A549 (cell line): ENCODE measurements around the gene CEP76. TPM values are rescaled to one million over a fixed set of nuclear protein-coding genes. Genes with fewer than 3 reads are reported as not detected.

ENCODE experiments used
- ATAC-seq, 2 experiments: fragments of 200-7000 bp in 1 of 2; fragments of >200 bp in 1 of 2; cut with Nextera tagmentation in 1 of 2; cut with Tn5 transposase in 1 of 2; 3 replicates each; pipeline versions ENCODE4 v1.8.0 to v1.9.1; 2018 to 2020; ENCODE audit warnings: mild to moderate bottlenecking in 1 of 2, moderate library complexity in 1 of 2
- CTCF ChIA-PET: fragments of 300-600 bp; sonication (Branson Sonifier 250); formaldehyde crosslinking; extraction: SDS; loops from one replicate; lab custom pipeline; 2021; ENCODE audit warnings: antibody characterized with exemption, inconsistent platforms; lab: Yijun Ruan, JAX
- POLR2A ChIA-PET: fragments of 350-600 bp; formaldehyde crosslinking; extraction: SDS; loops from one replicate; lab custom pipeline; 2021; ENCODE audit warnings: antibody characterized with exemption, inconsistent platforms; lab: Yijun Ruan, JAX
- DNase-seq, 2 experiments: peaks; one replicate each; pipeline versions ENCODE4 v3.0.0 to v3.0.0-alpha.2; 2011 to 2016; ENCODE audit warnings: low read depth in 1 of 2, low spot score in 1 of 2
- FAIRE-seq: peaks from 2 replicates; lab custom pipeline; 2011; peaks lifted over from hg19 to GRCh38; lab: Jason Lieb, UNC
- H3K27ac ChIP-seq, 2 experiments: fragments of >200 bp; sonication (Bioruptor Twin); formaldehyde crosslinking; 3 replicates each; pipeline ENCODE4 v1.5.1; 2016 to 2017
- H3K4me1 ChIP-seq: fragments of >200 bp; sonication (Bioruptor Twin); formaldehyde crosslinking; 3 replicates; pipeline ENCODE4 v1.6.1; 2016
- H3K4me2 ChIP-seq: fragments of >200 bp; sonication (Bioruptor Twin); formaldehyde crosslinking; 3 replicates; pipeline ENCODE4 v1.6.1; 2016
- H3K4me3 ChIP-seq: fragments of >200 bp; sonication (Bioruptor Twin); formaldehyde crosslinking; 3 replicates; pipeline ENCODE4 v1.5.1; 2016
- H3K9me3 ChIP-seq: fragments of >200 bp; sonication (Bioruptor Twin); formaldehyde crosslinking; 3 replicates; pipeline ENCODE4 v1.6.1; 2016
- CEBPB ChIP-seq, 2 experiments: fragments of >200 bp in 1 of 2; sonication (Bioruptor Twin) in 1 of 2; formaldehyde crosslinking in 1 of 2; IDR thresholded peaks; 2 replicates each; pipeline ENCODE4 v1.6.1; 2012 to 2016
- ELK1 ChIP-seq: fragments of 150-350 bp; IDR thresholded peaks from 2 replicates; pipeline ENCODE4 v1.6.1; 2014; ENCODE audit warnings: low read depth, mild to moderate bottlenecking, low read length
- EP300 ChIP-seq, 2 experiments: fragments of >200 bp; sonication (Bioruptor Twin); formaldehyde crosslinking; IDR thresholded peaks; 2 replicates in 1 of 2; 3 replicates in 1 of 2; pipeline ENCODE4 v1.6.1; 2016 to 2017
- FOSB ChIP-seq: fragments of 250-450 bp; sonication (Bioruptor Pico); IDR thresholded peaks from 2 replicates; pipeline ENCODE4 v1.5.0; 2020; ENCODE audit warnings: mild to moderate bottlenecking, moderate library complexity
- FOXS1 ChIP-seq: fragments of 250-450 bp; sonication (Bioruptor Pico); IDR thresholded peaks from 2 replicates; pipeline ENCODE4 v1.5.0; 2020; ENCODE audit warnings: mild to moderate bottlenecking, moderate library complexity
- HOXB5 ChIP-seq: fragments of 250-450 bp; sonication (Bioruptor Pico); IDR thresholded peaks from 2 replicates; pipeline ENCODE4 v1.5.0; 2020; ENCODE audit warnings: mild to moderate bottlenecking, moderate library complexity
- JUN ChIP-seq, 2 experiments: fragments of >200 bp; sonication (Bioruptor Twin); formaldehyde crosslinking; IDR thresholded peaks; 2 replicates in 1 of 2; 3 replicates in 1 of 2; pipeline ENCODE4 v1.6.1; 2016 to 2017
- JUNB ChIP-seq: fragments of >200 bp; sonication (Bioruptor Twin); formaldehyde crosslinking; IDR thresholded peaks from 2 replicates; pipeline ENCODE4 v1.6.1; 2016
- KDM1A ChIP-seq: fragments of 200-600 bp; sonication (generic); IDR thresholded peaks from 2 replicates; pipeline ENCODE4 v1.6.1; 2016; ENCODE audit warnings: low read depth, mild to moderate bottlenecking
- MAX ChIP-seq: IDR thresholded peaks from 2 replicates; pipeline ENCODE4 v1.6.1; 2012
- MYC ChIP-seq: IDR thresholded peaks from 2 replicates; pipeline ENCODE4 v1.6.1; 2012; ENCODE audit warnings: mild to moderate bottlenecking, inconsistent platforms, low read length, improper control_type of control experiment, borderline replicate concordance
- RAD21 ChIP-seq, 2 experiments: fragments of >200 bp in 1 of 2; sonication (Bioruptor Twin) in 1 of 2; formaldehyde crosslinking in 1 of 2; IDR thresholded peaks in 1 of 2; conservative IDR thresholded peaks in 1 of 2; 2 replicates in 1 of 2; 3 replicates in 1 of 2; pipeline ENCODE4 v1.6.1; 2012 to 2018; ENCODE audit warnings: inconsistent platforms in 1 of 2
- RNF2 ChIP-seq: fragments of 200-600 bp; sonication (generic); IDR thresholded peaks from 2 replicates; pipeline ENCODE4 v1.6.1; 2016; ENCODE audit warnings: low read depth, mild to moderate bottlenecking, antibody characterized with exemption, moderate library complexity, borderline replicate concordance
- SREBF2 ChIP-seq: fragments of 450-650 bp; IDR thresholded peaks from 2 replicates; pipeline ENCODE4 v1.6.1; 2014; ENCODE audit warnings: mild to moderate bottlenecking, moderate library complexity
- ZFP36 ChIP-seq: fragments of 450-650 bp; IDR thresholded peaks from 2 replicates; pipeline ENCODE4 v1.6.1; 2014; ENCODE audit warnings: borderline replicate concordance; ENCODE audit not compliant: partially characterized antibody
- ZSCAN20 ChIP-seq: fragments of 250-450 bp; sonication (Bioruptor Pico); IDR thresholded peaks from 2 replicates; pipeline ENCODE4 v1.8.0; 2022; ENCODE audit warnings: mild to moderate bottlenecking, moderate library complexity
- WGBS: methylation state at CpG from one replicate; pipeline ENCODE4 v1.1.6; 2017; ENCODE audit errors: missing lambda C conversion rate; 5-methylcytosine and 5-hydroxymethylcytosine counted together
- polyA plus RNA-seq, 4 experiments: library from polyadenylated mRNA; depleted of rRNA in 3 of 4; stranded (reverse); fragments of >200 nt; fragmentation: RNase III in 1 of 4; extraction: RNeasy Plus Mini Kit Qiagen cat#74134 plus additional on column Dnase treatment in 1 of 4; gene quantifications; 2 replicates in 3 of 4; 3 replicates in 1 of 4; pipeline ENCODE4 v1.2.3, GENCODE V29; 2011 to 2017
- TF ChIP-seq, protein P1 (sequence below): fragments of 250-450 bp; sonication (Bioruptor Pico); IDR thresholded peaks from 2 replicates; pipeline ENCODE4 v1.5.0; 2021; ENCODE audit warnings: mild to moderate bottlenecking, moderate library complexity, borderline replicate concordance
- TF ChIP-seq, protein P2 (sequence below): fragments of >200 bp; sonication (Bioruptor Twin); formaldehyde crosslinking; IDR thresholded peaks from 3 replicates; pipeline ENCODE4 v1.5.1; 2016

Gene CEP76
- polyA plus RNA-seq, 2 of the 4 experiments (the other 2 are of a cell fraction): 7.8 to 13.1 TPM

GRCh38 chr18:12722731-12723130 lies 20.2 kb upstream of the CEP76 start:
- Histone ChIP-seq H3K27ac (no peak overlapping the region), H3K4me1 (no peaks in the 10 kb centered on the region), H3K4me2 (no peak overlapping the region), H3K4me3 (no peak overlapping the region), H3K9me3 (no peaks in the 10 kb centered on the region)
- TF ChIP-seq SREBF2: no peak
- TF ChIP-seq RNF2: no peak
- no peak for TF ChIP-seq ELK1
- TF ChIP-seq EP300 (IDR thresholded peaks at IDR 0.05): no peak
- TF ChIP-seq ZSCAN20 (CRISPR knock-in tag): no peak
- FAIRE-seq: no peak
- ATAC-seq: no peak
- DNase-seq: no peak
- WGBS: 83% methylated on average over 7 of the region's 7 CpGs
- CTCF ChIA-PET: interaction anchor here (0.6 to 12.1 kb wide), 9 partner anchors 10 to 372 kb away, joined by 3 to 159 read pairs (median 3); no protein-coding TSS in a partner anchor
- POLR2A ChIA-PET: no interaction called here

GRCh38 chr18:12721495-12722275 lies 19.2 kb upstream of the CEP76 start:
- CTCF ChIA-PET: interaction anchor here (1.3 to 12.1 kb wide), 3 partner anchors 9 to 215 kb away, joined by 3 to 159 read pairs (median 6); no protein-coding TSS in a partner anchor

GRCh38 chr18:12711446-12711845 lies 8.9 kb upstream of the CEP76 start:
- TF ChIP-seq MAX: no peak
- no peak for TF ChIP-seq ZFP36
- no peak for TF ChIP-seq ZSCAN20 (CRISPR knock-in tag)
- Histone ChIP-seq H3K4me3 (no peak overlapping the region), H3K27ac (no peak overlapping the region), H3K4me2 (no peak overlapping the region), H3K4me1 (no peaks in the 10 kb centered on the region), H3K9me3 (no peaks in the 10 kb centered on the region)
- ChIA-PET POLR2A (no interaction called here), CTCF (interaction anchor here (0.8 to 2.6 kb wide), 3 partner anchors 15 to 223 kb away, joined by 3 to 10 read pairs (median 8); no protein-coding TSS in a partner anchor)
- WGBS: 98% methylated on average over 5 of the region's 5 CpGs
- ATAC-seq (no peak), DNase-seq (no peak), FAIRE-seq (no peak)

More at GRCh38 chr18:12721495-12722275, 19.2 kb upstream of the CEP76 start:
- Histone ChIP-seq H3K4me3 (no peak overlapping the region), H3K4me2 (no peak overlapping the region), H3K27ac (no peak overlapping the region), H3K9me3 (no peaks in the 10 kb centered on the region), H3K4me1 (no peaks in the 10 kb centered on the region)
- ATAC-seq (no peak), DNase-seq (no peak), FAIRE-seq (no peak)
- POLR2A ChIA-PET: no interaction called here
- WGBS: 96% methylated on average over 5 of the region's 5 CpGs
- TF ChIP-seq, protein P1, sequence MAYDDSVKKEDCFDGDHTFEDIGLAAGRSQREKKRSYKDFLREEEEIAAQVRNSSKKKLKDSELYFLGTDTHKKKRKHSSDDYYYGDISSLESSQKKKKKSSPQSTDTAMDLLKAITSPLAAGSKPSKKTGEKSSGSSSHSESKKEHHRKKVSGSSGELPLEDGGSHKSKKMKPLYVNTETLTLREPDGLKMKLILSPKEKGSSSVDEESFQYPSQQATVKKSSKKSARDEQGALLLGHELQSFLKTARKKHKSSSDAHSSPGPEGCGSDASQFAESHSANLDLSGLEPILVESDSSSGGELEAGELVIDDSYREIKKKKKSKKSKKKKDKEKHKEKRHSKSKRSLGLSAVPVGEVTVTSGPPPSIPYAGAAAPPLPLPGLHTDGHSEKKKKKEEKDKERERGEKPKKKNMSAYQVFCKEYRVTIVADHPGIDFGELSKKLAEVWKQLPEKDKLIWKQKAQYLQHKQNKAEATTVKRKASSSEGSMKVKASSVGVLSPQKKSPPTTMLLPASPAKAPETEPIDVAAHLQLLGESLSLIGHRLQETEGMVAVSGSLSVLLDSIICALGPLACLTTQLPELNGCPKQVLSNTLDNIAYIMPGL (CRISPR knock-in tag): no peak
- TF ChIP-seq MYC: no peak
- no peak for TF ChIP-seq FOXS1 (CRISPR knock-in tag)
- TF ChIP-seq CEBPB (IDR thresholded peaks at IDR 0.05): no peak
- TF ChIP-seq SREBF2: no peak
- no peak for TF ChIP-seq RAD21 (conservative IDR thresholded peaks at IDR 0.05 in 1 of 2, IDR thresholded peaks at IDR 0.05 in 1 of 2)
- TF ChIP-seq JUN (IDR thresholded peaks at IDR 0.05): no peak
- TF ChIP-seq, all 56 proteins: peak for 0

- Histone ChIP-seq H3K9me3 (no peaks in the 10 kb centered on the region), H3K4me1 (peaks cover 38% of the 10 kb centered on the region), H3K4me3 (peak overlapping the region; percentile 64), H3K4me2 (peak overlapping the region; percentile 98), H3K27ac (peak overlapping the region; percentile 90 to 98)
- 2% methylated on average over 2 of the region's 2 CpGs for WGBS
- ChIA-PET POLR2A (no interaction called here), CTCF (interaction anchor here (1.2 kb wide), 1 partner anchor 25 kb away, joined by 3 read pairs; no protein-coding TSS in a partner anchor)
- ATAC-seq: no peak
- TF ChIP-seq HOXB5 (CRISPR knock-in tag): no peak
- no peak for TF ChIP-seq FOSB (CRISPR knock-in tag)
- TF ChIP-seq JUNB: no peak
- TF ChIP-seq, protein P2, sequence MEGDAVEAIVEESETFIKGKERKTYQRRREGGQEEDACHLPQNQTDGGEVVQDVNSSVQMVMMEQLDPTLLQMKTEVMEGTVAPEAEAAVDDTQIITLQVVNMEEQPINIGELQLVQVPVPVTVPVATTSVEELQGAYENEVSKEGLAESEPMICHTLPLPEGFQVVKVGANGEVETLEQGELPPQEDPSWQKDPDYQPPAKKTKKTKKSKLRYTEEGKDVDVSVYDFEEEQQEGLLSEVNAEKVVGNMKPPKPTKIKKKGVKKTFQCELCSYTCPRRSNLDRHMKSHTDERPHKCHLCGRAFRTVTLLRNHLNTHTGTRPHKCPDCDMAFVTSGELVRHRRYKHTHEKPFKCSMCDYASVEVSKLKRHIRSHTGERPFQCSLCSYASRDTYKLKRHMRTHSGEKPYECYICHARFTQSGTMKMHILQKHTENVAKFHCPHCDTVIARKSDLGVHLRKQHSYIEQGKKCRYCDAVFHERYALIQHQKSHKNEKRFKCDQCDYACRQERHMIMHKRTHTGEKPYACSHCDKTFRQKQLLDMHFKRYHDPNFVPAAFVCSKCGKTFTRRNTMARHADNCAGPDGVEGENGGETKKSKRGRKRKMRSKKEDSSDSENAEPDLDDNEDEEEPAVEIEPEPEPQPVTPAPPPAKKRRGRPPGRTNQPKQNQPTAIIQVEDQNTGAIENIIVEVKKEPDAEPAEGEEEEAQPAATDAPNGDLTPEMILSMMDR: no peak
- TF ChIP-seq KDM1A: no peak
- FAIRE-seq: no peak
- DNase-seq: peak in 1 of 2 experiments; percentile 10
These were observed 1.1 kb upstream of the CEP76 start for GRCh38 chr18:12703664-12704063.
